Measurements from ENCODE around the gene TMEM239. TPM values are rescaled to one million over a fixed set of nuclear protein-coding genes. Genes with fewer than 3 reads are reported as not detected.

TMEM239 gene
- polyA plus RNA-seq, 1 of the 3 experiments (the other 2 are of a cell fraction) = 0.02 TPM

GRCh38 chr20:2826655-2827054 is 10.5 kb downstream of the TMEM239 start:
- no peaks in the 10 kb centered on the region for H3K36me3 ChIP-seq (replicated peaks in 1 of 2; ENCODE audit: control insufficient read depth in 1 of 2, insufficient read depth in 2 of 2, low read length in 1 of 2)
- no peaks in the 10 kb centered on the region for H4K20me1 ChIP-seq (ENCODE audit: insufficient read depth)
- TF ChIP-seq MXI1 (IDR thresholded peaks at IDR 0.05; ENCODE audit: low read depth, low read length) (no peak), RXRA (IDR thresholded peaks at IDR 0.05; ENCODE audit: borderline replicate concordance, low read depth) (no peak), FOXJ3 (CRISPR knock-in tag; IDR thresholded peaks at IDR 0.05) (no peak), MEF2A (IDR thresholded peaks at IDR 0.05; ENCODE audit: borderline replicate concordance, low read depth) (no peak), MAX (IDR thresholded peaks at IDR 0.05; ENCODE audit: low read depth) (no peak), EP300 (IDR thresholded peaks at IDR 0.05; ENCODE audit: borderline replicate concordance in 1 of 2, low read depth in 1 of 2, low read length in 1 of 2) (no peak), TEAD4 (IDR thresholded peaks at IDR 0.05; ENCODE audit: borderline replicate concordance, insufficient read depth) (no peak), RAD21 (IDR thresholded peaks at IDR 0.05; ENCODE audit: low read length) (no peak), RCOR1 (IDR thresholded peaks at IDR 0.05; ENCODE audit: low read length) (no peak), NRF1 (IDR thresholded peaks at IDR 0.05; ENCODE audit: low read depth, low read length) (no peak), POLR2AphosphoS5 (IDR thresholded peaks at IDR 0.05; ENCODE audit: low read depth, low read length) (no peak), SIN3A (IDR thresholded peaks at IDR 0.05; ENCODE audit: borderline replicate concordance, low read depth, low read length) (no peak), TAF1 (IDR thresholded peaks at IDR 0.05; ENCODE audit: borderline replicate concordance, low read depth, low read length) (no peak), GATA2 (CRISPR knock-in tag; IDR thresholded peaks at IDR 0.05) (no peak), REST (IDR thresholded peaks at IDR 0.05; ENCODE audit: low read depth, low read length) (no peak)
- TF ChIP-seq, protein P1, sequence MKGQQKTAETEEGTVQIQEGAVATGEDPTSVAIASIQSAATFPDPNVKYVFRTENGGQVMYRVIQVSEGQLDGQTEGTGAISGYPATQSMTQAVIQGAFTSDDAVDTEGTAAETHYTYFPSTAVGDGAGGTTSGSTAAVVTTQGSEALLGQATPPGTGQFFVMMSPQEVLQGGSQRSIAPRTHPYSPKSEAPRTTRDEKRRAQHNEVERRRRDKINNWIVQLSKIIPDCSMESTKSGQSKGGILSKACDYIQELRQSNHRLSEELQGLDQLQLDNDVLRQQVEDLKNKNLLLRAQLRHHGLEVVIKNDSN (IDR thresholded peaks at IDR 0.05; ENCODE audit: borderline replicate concordance, low read depth) = no peak
- 55% methylated on average over 4 of the region's 4 CpGs for WGBS (ENCODE audit: low lambda C conversion rate)
- H3K4me2 ChIP-seq = no peak overlapping the region
- H2AFZ ChIP-seq (ENCODE audit: low read depth) = no peak overlapping the region
- H3K27ac ChIP-seq (ENCODE audit: low read depth in 2 of 2, low read length in 1 of 2) = no peak overlapping the region
- H3K9me2 ChIP-seq = no peaks in the 10 kb centered on the region
- H3K4me3 ChIP-seq (ENCODE audit: low read depth in 2 of 2, low read length in 1 of 2) = no peak overlapping the region
- peaks cover 5% of the 10 kb centered on the region for H3F3A ChIP-seq (replicated peaks; ENCODE audit: insufficient read depth)
- ChIA-PET POLR2A (no interaction called here), CTCF (no interaction called here)
- no peaks in the 10 kb centered on the region for H3K79me2 ChIP-seq (ENCODE audit: insufficient read depth)
- no peak for DNase-seq
- H3K27me3 ChIP-seq (ENCODE audit: insufficient read depth) = no peaks in the 10 kb centered on the region
- no peaks in the 10 kb centered on the region for H3K9me3 ChIP-seq
- H3K9ac ChIP-seq = no peak overlapping the region
- peaks cover 2 to 3% of the 10 kb centered on the region in 2 experiments; a peak in 2 of 4 replicates for H3K4me1 ChIP-seq (ENCODE audit: control insufficient read depth in 1 of 2, insufficient read depth in 2 of 2, low read depth in 1 of 2, low read length in 1 of 2)
